SU-DHL-6 (cell line): ENCODE data around the gene OGFOD2.
A peak's percentile ranks its signal among the peaks of the same experiment; 100 is the strongest.

ENCODE experiments used
- H2AFZ ChIP-seq: fragments of 200-600 bp; sonication (generic); 2 replicates; pipeline ENCODE4 v1.6.1; 2014; ENCODE audit warnings: low read depth, mild to moderate bottlenecking, moderate library complexity, mixed read lengths, antibody characterized with exemption, low read length; ENCODE audit not compliant: severe bottlenecking
- H3F3A ChIP-seq: fragments of 200-600 bp; shearing (Covaris generic); 2 replicates; pipeline ENCODE4 v1.6.0; 2016; ENCODE audit warnings: antibody characterized with exemption, mild to moderate bottlenecking; ENCODE audit not compliant: insufficient read depth
- H3K27ac ChIP-seq: fragments of 200-600 bp; sonication (generic); 2 replicates; pipeline ENCODE4 v1.5.1; 2016; ENCODE audit warnings: low read depth, mild to moderate bottlenecking, low read length, moderate library complexity, mixed read lengths
- H3K27me3 ChIP-seq: fragments of 200-600 bp; sonication (generic), shearing (Covaris generic); 2 replicates; pipeline ENCODE4 v1.6.0; 2014; ENCODE audit warnings: mild to moderate bottlenecking, low read length
- H3K36me3 ChIP-seq: fragments of 200-600 bp; sonication (generic); 2 replicates; pipeline ENCODE4 v1.6.1; 2014; ENCODE audit warnings: mild to moderate bottlenecking, low read length, mixed read lengths
- H3K4me2 ChIP-seq: fragments of 300-600, 200-600 bp; shearing (Covaris generic), sonication (generic); 2 replicates; pipeline ENCODE4 v1.6.0; 2014; ENCODE audit warnings: low read length, low read depth, mild to moderate bottlenecking; ENCODE audit not compliant: poor library complexity, severe bottlenecking
- H3K4me3 ChIP-seq: fragments of 200-600 bp; sonication (generic); 2 replicates; pipeline ENCODE4 v1.5.1; 2014; ENCODE audit warnings: antibody characterized with exemption, low read length, mild to moderate bottlenecking, mixed read lengths; ENCODE audit not compliant: insufficient read depth, poor library complexity, severe bottlenecking
- H3K79me2 ChIP-seq: fragments of 200-600 bp; sonication (generic); 2 replicates; pipeline ENCODE4 v1.6.1; 2014; ENCODE audit warnings: mild to moderate bottlenecking, low read length, moderate library complexity; ENCODE audit not compliant: insufficient read depth
- H3K9ac ChIP-seq: fragments of 200-600 bp; sonication (generic); 2 replicates; pipeline ENCODE4 v1.7.0; 2014; ENCODE audit warnings: mild to moderate bottlenecking, low read length
- H3K9me2 ChIP-seq: fragments of 200-600 bp; sonication (generic); replicated peaks from 2 replicates; pipeline ENCODE4 v1.6.1; 2014; ENCODE audit warnings: low read length; ENCODE audit not compliant: insufficient read depth
- H3K9me3 ChIP-seq: fragments of 200-600 bp; sonication (generic); 2 replicates; pipeline ENCODE4 v1.6.1; 2014; ENCODE audit warnings: low read length, mixed read lengths; ENCODE audit not compliant: insufficient read depth
- H4K20me1 ChIP-seq: fragments of 200-600 bp; sonication (generic); 2 replicates; pipeline ENCODE4 v1.6.1; 2014; ENCODE audit warnings: low read depth, mild to moderate bottlenecking, antibody characterized with exemption, low read length, moderate library complexity, mixed read lengths
- CTCF ChIP-seq: fragments of 200-600 bp; sonication (generic); IDR thresholded peaks from one replicate; pipeline ENCODE4 v1.5.1; 2017; ENCODE audit warnings: antibody characterized with exemption, mild to moderate bottlenecking, low read length, moderate library complexity; ENCODE audit not compliant: insufficient read depth, poor library complexity, severe bottlenecking
- EZH2phosphoT487 ChIP-seq: fragments of 200-600 bp; sonication (generic), shearing (Covaris generic); conservative IDR thresholded peaks from 2 replicates; pipeline ENCODE4 v1.6.1; 2018; ENCODE audit warnings: mild to moderate bottlenecking, antibody characterized with exemption, low read length, moderate library complexity, mixed read lengths

OGFOD2 gene

GRCh38 chr12:122974892-122975789 lies at the start of gene OGFOD2:
OGFOD2 (plus strand) TSS chr12:122975244; CDS start chr12:122975252, 8 bp downstream.
- Histone ChIP-seq H3K9me2 (no peaks in the 10 kb centered on the region), H2AFZ (peak within 1 kb of the TSS; percentile 96), H3K36me3 (no peaks in the 10 kb centered on the region), H4K20me1 (no peaks in the 10 kb centered on the region), H3K4me2 (peak within 1 kb of the TSS; percentile 96), H3K9ac (peak within 1 kb of the TSS; percentile 97), H3K9me3 (no peaks in the 10 kb centered on the region), H3K4me3 (peak within 1 kb of the TSS; percentile 93), H3K27me3 (no peaks in the 10 kb centered on the region), H3F3A (no peaks in the 10 kb centered on the region), H3K27ac (peak within 1 kb of the TSS; percentile 90), H3K79me2 (peaks cover 7% of the 10 kb centered on the region; the same call in 1 of the 2 replicates)
- no peak for TF ChIP-seq EZH2phosphoT487
- TF ChIP-seq CTCF, result no peak

GRCh38 chr12:122927756-122928403 lies 47.2 kb upstream of the OGFOD2 start:
- Histone ChIP-seq H2AFZ (no peak overlapping the region), H3K9ac (no peak overlapping the region), H3K4me2 (no peak overlapping the region), H3F3A (no peaks in the 10 kb centered on the region), H3K9me2 (no peaks in the 10 kb centered on the region), H3K27ac (no peak overlapping the region), H3K27me3 (no peaks in the 10 kb centered on the region), H3K36me3 (no peaks in the 10 kb centered on the region), H3K79me2 (no peaks in the 10 kb centered on the region), H3K9me3 (no peaks in the 10 kb centered on the region), H4K20me1 (no peaks in the 10 kb centered on the region), H3K4me3 (no peak overlapping the region)
- TF ChIP-seq EZH2phosphoT487, result no peak
- TF ChIP-seq CTCF, result no peak

GRCh38 chr12:122928404-122929147 lies 46.5 kb upstream of the OGFOD2 start:
- no peak overlapping the region for H3K4me3 ChIP-seq
- H3K4me2 ChIP-seq, result no peak overlapping the region
- H3K9me3 ChIP-seq, result no peaks in the 10 kb centered on the region
- H3K36me3 ChIP-seq, result no peaks in the 10 kb centered on the region
- H2AFZ ChIP-seq, result no peak overlapping the region
- H3K9ac ChIP-seq, result no peak overlapping the region
- H3K79me2 ChIP-seq, result no peaks in the 10 kb centered on the region
- H3K9me2 ChIP-seq, result no peaks in the 10 kb centered on the region
- H3K27ac ChIP-seq, result no peak overlapping the region
- TF ChIP-seq CTCF (no peak), EZH2phosphoT487 (no peak)
- no peaks in the 10 kb centered on the region for H3F3A ChIP-seq
- H4K20me1 ChIP-seq, result no peaks in the 10 kb centered on the region
- H3K27me3 ChIP-seq, result no peaks in the 10 kb centered on the region
